Cortex of kidney (tissue), 1 donor: ENCODE data around the gene TBC1D19.
"Not testable (repeated sequence)": the region's sequence is repeated elsewhere in the genome, so short reads cannot be mapped to it uniquely, and the experiment has no call there.

ENCODE experiments used
- DNase-seq: peaks from one replicate; lab custom pipeline; 2025; lab: John Stamatoyannopoulos, UW

TBC1D19 gene

DNA sequence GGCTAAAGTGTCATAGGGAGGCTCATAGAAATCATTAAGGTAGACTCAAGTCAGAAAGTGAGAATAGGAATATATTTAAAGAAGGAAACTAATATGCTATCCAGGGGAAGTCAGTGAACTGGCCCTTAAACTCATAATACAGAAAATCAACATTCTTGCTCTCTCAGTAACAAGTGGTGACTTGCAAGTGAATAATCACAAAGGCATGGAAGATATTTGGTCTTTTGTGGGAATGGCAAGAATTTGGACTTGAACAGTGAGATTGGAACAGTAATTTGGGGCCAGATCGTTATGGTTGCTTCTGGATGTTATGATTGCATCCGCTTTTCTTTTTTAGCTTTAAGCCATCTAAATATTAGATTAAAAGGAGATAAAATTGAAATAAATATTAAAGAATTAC lies 103.8 kb downstream of the TBC1D19 start:
- DNase-seq: no peak

GRCh38 chr4:26690506-26690905 lies 106.6 kb downstream of the TBC1D19 start:
- no peak for DNase-seq

DNA sequence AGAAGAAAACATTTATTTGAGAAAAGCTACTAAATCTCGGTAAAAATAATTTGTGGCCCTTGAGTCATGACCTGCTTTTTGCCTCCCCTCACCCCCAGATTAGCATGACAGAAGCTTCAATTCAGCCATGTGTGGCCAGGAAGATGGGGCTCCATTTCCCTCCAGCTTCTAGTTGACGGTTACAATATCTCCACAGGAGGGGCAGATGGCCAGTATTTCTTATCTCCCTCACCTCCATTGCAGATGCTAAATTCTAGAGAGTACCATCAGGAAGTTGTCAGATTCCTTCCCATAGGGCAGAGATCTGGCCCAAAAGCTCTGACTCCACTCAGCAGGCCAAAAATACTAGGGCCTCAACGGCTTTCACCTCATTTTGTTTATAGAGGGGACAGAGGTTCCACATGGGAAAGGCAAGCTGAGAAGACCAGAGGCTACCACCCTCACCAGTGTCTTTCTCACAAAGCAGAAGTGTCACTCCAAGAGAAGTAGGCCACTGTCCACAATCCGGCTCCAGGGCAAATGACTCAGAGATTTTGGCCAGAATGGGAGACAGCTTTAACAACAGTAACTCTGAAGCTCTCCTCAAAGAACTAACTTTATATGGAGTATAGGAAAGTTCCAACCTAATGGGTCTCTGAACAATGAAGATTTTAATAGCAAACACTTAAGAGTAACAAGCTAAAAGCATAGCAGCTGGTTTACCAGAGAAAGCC lies 108.3 kb downstream of the TBC1D19 start:
- DNase-seq: no peak

DNA sequence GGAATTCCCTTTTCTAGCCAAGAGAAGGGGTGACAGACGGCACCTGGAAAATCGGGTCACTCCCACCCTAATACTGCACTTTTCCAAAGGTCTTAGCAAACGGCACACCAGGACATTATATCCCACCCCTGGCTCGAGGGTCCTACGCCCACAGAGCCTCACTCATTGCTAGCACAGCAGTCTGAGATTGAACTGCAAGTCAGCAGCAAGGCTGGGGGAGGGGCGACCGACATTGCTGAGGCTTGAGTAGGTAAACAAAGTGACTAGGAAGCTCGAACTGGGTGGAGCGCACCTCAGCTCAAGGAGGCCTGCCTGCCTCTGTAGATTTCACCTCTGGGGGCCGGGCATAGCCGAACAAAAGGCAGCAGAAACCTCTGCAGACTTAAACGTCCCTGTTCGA lies 110.2 kb downstream of the TBC1D19 start:
- not testable (repeated sequence) for DNase-seq

- no peak for DNase-seq
Measured at GRCh38 chr4:26700110-26700509, 116.2 kb downstream of the TBC1D19 start.

DNA sequence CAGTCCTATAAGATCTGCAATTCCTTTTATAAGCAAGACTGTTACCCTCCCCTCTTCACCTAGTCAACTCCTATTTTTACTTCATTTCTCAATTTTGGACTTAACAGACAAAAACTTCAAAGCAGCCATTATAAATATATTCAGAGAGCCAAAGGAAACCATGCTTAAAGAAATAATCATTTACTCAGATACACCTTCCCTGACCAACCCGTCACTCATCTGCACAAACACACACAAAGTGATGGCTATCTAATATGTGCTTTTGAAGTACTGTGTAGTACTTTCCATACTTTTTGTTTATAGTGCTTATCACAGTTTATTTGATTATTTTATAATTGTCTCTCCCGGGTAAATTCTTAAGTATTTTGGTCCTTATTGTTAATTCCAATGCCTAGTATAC lies 117.2 kb downstream of the TBC1D19 start:
- no peak for DNase-seq

DNA sequence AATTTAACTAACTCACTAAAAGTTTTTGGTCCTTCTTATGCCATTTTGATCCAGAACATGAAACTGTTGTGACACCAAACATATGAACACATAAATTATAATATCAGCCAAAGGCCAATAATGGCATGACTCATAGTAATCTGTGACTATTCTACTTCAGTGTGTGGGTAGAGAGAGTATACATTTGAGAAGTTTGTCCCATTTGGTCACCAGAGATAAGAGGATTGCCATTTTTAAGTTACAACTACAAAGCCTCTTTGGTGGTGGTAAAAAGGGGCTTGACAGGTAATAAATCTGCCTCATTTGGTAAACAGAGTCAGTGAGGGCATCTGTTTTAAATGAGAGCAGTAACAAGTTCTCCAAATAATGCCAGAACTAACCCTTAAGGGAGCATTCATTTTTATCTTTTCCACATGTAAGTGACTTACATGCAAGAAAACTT lies 117.9 kb downstream of the TBC1D19 start:
- DNase-seq: no peak

DNA sequence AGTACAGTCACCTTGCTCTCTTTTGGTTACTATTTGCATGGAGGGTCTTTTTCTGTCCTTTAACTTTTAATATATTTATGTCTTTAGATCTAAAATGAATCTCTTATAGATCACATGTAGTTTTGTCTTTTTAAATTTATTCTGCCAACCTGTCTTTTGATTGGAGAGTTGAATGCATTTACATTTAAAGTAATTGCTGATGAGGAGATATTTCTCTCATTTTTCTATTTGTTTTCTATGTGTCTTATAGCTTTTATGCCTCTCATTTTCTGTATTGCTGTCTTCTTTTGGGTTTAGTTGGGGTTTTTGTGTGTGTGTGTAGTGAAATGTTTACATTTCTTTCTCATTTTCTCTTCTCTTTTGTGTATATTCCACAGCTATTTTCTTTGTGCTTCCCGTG lies 123.5 kb downstream of the TBC1D19 start:
- DNase-seq: no peak

GRCh38 chr4:26709246-26709645 lies 125.4 kb downstream of the TBC1D19 start:
- DNase-seq: no peak

DNA sequence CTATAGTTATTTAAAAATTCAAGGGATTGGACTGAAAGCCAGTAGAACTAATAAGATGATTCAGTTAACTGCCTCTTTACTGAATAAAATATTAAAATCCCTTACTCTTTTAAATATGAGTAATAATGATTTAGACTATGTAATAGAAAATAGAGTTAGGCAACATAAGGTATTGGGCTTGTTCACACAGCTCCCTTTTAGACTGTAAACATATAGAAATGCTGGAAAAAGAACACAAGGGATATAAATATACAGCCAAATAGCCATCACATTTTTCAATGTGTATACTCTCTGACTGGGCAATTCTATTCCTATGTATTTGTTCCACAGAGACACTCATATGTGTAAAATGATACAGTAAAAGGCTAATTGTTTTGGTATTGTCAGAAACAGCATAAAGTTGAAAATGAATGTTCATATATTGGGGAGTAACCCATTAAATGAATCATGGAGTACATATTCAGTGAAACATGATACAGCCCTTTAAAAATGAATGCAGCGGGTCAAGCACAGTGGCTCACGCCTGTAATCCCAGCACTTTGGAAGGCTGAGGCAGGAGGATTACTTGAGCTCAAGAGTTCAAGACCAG lies 129.8 kb downstream of the TBC1D19 start:
- DNase-seq: no peak

- no peak for DNase-seq
Measured at GRCh38 chr4:26715636-26716242, 131.9 kb downstream of the TBC1D19 start.

- no peak for DNase-seq
Measured at GRCh38 chr4:26717332-26717731, 133.4 kb downstream of the TBC1D19 start.

GRCh38 chr4:26719954-26720552 lies 136.2 kb downstream of the TBC1D19 start:
- no peak for DNase-seq

GRCh38 chr4:26721685-26722084 lies 137.8 kb downstream of the TBC1D19 start:
- DNase-seq: no peak

DNA sequence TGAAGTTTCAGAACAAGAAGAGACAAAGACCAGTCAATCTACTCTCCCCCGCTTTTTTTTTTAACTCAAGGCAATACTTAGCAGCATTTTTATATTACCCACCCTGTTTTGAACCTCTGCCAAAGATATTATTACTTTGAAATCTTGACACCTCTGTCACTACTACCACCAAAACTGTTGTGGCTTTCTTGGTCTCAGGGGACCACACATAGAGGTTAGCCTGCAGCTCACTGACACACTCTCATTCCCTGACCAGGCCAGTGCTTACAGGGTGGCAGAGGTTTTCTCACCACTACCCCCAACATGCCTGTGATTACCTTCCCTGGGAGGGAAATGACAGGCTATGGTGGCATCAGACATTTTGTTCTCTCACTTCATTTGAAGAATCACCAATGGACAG lies 139.3 kb downstream of the TBC1D19 start:
- DNase-seq: no peak

DNA sequence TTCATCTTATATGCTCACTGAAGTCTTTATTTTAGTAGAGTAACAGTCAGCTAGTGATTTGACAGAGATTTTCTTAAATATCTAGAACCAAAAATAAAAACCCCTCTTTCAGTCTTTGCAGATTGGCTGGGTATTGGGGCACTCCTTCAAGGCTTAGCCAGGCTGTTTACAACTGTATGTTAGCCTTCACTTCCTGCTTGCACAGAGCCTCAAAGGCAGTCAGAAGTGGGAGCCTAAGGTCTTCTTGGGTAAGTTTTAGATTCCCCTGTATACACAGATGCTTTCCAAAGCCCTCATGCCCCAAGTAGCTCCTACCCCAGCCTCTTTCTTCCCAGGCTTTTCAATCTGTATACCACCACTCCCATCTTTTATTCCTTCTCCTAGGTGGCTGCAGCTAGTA lies 140.7 kb downstream of the TBC1D19 start:
- DNase-seq: no peak

- no peak for DNase-seq
Measured at GRCh38 chr4:26726655-26727387, 142.9 kb downstream of the TBC1D19 start.

GRCh38 chr4:26727844-26728243 lies 144.0 kb downstream of the TBC1D19 start:
- DNase-seq: no peak

DNA sequence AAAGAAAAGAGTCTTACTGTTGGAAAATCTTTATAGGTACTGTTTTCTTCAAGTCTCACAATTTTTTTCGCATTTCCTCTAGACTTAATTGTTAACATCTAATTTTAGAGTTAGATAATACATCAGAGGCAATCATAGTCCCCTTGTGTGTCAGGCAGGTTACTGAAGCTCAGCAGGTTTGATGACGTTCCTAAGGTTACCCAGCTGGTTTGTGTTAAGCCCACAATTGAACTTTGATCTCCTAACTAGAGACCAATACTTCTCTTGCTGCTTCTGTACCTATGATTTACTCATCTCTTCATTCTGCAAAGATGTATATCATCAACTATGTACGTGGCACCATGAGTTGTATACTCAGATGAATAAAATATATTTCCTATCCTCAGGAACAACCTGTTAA lies 145.1 kb downstream of the TBC1D19 start:
- DNase-seq: no peak

- no peak for DNase-seq
Measured at GRCh38 chr4:26729547-26729946, 145.7 kb downstream of the TBC1D19 start.

GRCh38 chr4:26731351-26732035 lies 147.6 kb downstream of the TBC1D19 start:
- no peak for DNase-seq

DNA sequence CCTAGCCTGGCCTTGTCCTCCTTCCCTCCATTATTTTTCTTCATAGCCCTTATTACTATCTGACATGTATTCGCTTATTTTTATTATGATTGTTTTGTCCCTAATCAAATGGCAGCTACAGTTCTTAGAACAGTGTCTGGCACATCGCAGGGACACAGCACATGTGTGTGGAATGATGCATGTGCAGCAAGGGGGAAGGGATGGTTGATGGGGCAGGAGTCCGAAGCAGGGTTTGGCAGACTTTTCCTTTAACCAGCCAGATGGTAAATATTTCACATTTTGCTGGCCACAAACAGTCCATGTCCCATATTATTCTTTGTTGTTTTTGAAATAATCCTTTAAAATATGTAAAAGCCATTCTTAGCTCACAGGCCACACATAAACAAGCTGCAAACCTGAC lies 148.5 kb downstream of the TBC1D19 start:
- DNase-seq: no peak
